ENCODE results near the gene MAL. TPM values are rescaled to one million over a fixed set of nuclear protein-coding genes. Genes with fewer than 3 reads are reported as not detected.
"Not testable (repeated sequence)": the region's sequence is repeated elsewhere in the genome, so short reads cannot be mapped to it uniquely, and the experiment has no call there.

Gene MAL
- polyA plus RNA-seq, 1 donor: 263 TPM

- DNase-seq: no peak
Measured at GRCh38 chr2:95032868-95033603, 7.5 kb downstream of the MAL start.

GRCh38 chr2:95034221-95034620 is 8.7 kb downstream of the MAL start:
- no peak for DNase-seq

GRCh38 chr2:95034818-95035217 is 9.3 kb downstream of the MAL start:
- no peak for DNase-seq

GRCh38 chr2:95036596-95037383 is 11.3 kb downstream of the MAL start:
- no peak for DNase-seq

- DNase-seq: no peak
Measured at GRCh38 chr2:95037384-95037839, 11.9 kb downstream of the MAL start.

- not testable (repeated sequence) for DNase-seq
Measured at GRCh38 chr2:95037841-95038585, 12.5 kb downstream of the MAL start.

- no peak for DNase-seq
Measured at GRCh38 chr2:95038635-95039298, 13.3 kb downstream of the MAL start.

- no peak for DNase-seq
Measured at GRCh38 chr2:95039363-95039762, 13.9 kb downstream of the MAL start.

- no peak for DNase-seq
Measured at GRCh38 chr2:95039978-95040377, 14.5 kb downstream of the MAL start.

GRCh38 chr2:95040426-95040825 is 14.9 kb downstream of the MAL start:
- no peak for DNase-seq

- no peak for DNase-seq
Measured at GRCh38 chr2:95041060-95041823, 15.7 kb downstream of the MAL start.

- DNase-seq: no peak
Measured at GRCh38 chr2:95041824-95042442, 16.4 kb downstream of the MAL start.

GRCh38 chr2:95042472-95043271 is 17.2 kb downstream of the MAL start:
- no peak for DNase-seq

- no peak for DNase-seq
Measured at GRCh38 chr2:95043300-95044093, 18.0 kb downstream of the MAL start.

- no peak for DNase-seq
Measured at GRCh38 chr2:95044601-95045000, 19.1 kb downstream of the MAL start.

- DNase-seq: no peak
Measured at GRCh38 chr2:95046371-95047112, 21.0 kb downstream of the MAL start.

- no peak for DNase-seq
Measured at GRCh38 chr2:95047629-95048510, 22.4 kb downstream of the MAL start.
